Cardiac septum (tissue), 1 donor: ENCODE data around the gene SIRT3. TPM values are rescaled to one million over a fixed set of nuclear protein-coding genes. Genes with fewer than 3 reads are reported as not detected.

Experiments used
- DNase-seq: peaks from one replicate; pipeline ENCODE4 v3.0.0-alpha.2; 2020; ENCODE audit warnings: low spot score
- intact Hi-C: fragments of 100-400 bp; cut with DNase I; formaldehyde crosslinking; loops from one replicate; pipeline ENCODE4 v1.14.0; 2022
- long read RNA-seq: library from polyadenylated mRNA; unstranded; transcript quantifications from one replicate; pipeline ENCODE4 v2.0.0, GENCODE V29; 2021
- total RNA-seq: library from RNA; stranded (reverse); fragmentation: NEBNext Ultra II Directional; extraction: Animal tissue kit (Norgen Biotek cat#: 25700); gene quantifications from one replicate; pipeline ENCODE4 v1.2.1, GENCODE V29; 2021
- donor health status: DM: no; HTN: no; CAD: no.

SIRT3 gene
- total RNA-seq: 27.0 TPM
- long read RNA-seq, transcript SIRT3-201 (7 exons, 2,543 nt): major isoform, 62 of 109 reads
- long read RNA-seq, partial matches to known transcripts: 7 of 109 reads
- long read RNA-seq, other reads (novel, unspliced or antisense): 34 of 109 reads

- intact Hi-C loops: loop anchor here (1.0 to 10.0 kb wide), 2 partner anchors 28 to 269 kb away; partner anchors contain the start of gene RNH1
- DNase-seq: peak; percentile 95
Observed at GRCh38 chr11:235997-236773, at the start of gene SIRT3. Gene SIRT3 (minus strand): TSS chr11:236342. CDS start chr11:236328, 14 bp downstream.

DNA sequence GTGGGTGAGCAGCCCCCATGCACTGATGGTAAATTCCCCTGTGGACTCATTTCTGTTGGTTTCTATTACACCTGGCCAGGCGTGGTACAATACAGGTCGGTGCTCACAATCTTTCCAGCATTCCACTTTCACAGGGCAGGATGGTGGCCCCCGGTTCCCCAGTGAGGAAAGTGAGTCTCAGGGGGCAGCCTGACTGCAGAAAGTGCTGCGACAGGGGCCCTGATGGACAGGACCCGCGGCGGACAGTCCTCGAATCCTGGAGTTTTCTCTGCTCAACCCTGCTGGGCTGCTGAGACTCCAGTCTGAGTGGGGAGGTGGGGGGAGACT lies 49.7 kb upstream of the SIRT3 start:
- intact Hi-C loops: no loop called here
- no peak for DNase-seq

- DNase-seq: no peak
- intact Hi-C loops: no loop called here
Observed at GRCh38 chr11:285021-285893, 49.1 kb upstream of the SIRT3 start.

- DNase-seq: no peak
- intact Hi-C loops: no loop called here
Observed at GRCh38 chr11:284105-285020, 48.2 kb upstream of the SIRT3 start.

DNA sequence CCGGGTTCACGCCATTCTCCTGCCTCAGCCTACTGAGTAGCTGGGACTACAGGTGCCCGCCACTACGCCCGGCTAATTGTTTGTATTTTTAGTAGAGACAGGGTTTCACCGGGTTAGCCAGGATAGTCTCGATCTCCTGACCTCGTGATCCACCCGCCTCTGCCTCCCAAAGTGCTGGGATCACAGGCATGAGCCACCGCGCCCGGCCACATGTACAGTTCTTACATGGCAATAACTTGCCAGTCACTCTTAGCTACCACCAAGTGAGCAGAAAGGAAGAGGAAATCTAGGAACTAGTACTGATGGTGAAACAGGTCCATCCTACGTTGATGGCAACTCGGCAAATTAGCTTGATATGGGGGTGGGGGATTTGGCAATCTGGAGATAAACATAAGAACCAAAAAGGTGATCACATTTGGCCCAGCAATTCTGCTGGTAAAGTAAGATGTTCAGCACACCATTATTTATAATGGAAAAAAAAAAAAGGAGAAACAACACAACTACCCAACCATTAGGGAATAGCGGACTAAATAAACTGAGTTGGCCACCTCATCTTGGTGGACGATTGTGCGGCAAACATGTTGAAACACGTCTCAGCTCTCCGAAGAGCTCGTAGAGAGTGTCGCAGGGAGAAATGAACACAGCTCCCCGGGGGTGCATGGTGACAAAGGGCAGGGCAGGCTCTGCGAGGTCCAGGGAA lies 47.4 kb upstream of the SIRT3 start:
- no peak for DNase-seq
- intact Hi-C loops: no loop called here

DNA sequence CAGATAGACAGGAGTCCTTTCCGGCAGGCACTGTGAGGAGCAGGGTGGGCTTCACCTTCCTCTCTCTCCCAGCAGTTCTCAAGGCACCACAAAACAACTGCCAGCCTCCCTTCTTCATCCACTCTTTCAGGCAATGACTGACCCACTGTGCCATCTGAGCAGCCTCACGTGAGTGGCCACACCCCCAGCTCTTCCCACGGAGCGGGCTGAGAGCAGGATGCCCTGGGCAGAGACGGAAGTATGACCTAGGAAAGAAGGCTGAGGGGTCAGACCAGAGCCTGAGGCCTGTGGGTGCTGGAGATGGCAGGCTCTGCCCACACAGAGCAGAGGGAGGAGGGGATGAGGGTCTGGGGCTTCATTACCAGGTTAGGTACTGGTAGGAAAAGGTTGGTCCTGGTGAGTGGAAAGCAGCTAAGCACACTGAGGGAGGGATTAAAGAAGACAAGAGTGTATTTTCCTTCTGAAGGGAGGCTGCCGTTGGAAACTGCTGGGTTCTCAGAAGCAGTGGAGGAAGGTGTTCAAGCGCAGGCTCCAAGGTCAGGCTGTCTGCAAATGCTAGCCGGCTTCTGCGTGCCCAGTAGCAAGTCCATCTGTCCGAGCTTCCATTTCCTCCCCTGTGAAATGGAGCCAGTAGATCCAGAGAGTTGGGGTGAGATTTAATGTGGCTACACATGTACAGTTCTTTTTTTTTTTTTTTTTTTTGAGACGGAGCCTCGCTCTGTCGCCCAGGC lies 46.7 kb upstream of the SIRT3 start:
- intact Hi-C loops: no loop called here
- no peak for DNase-seq

DNA sequence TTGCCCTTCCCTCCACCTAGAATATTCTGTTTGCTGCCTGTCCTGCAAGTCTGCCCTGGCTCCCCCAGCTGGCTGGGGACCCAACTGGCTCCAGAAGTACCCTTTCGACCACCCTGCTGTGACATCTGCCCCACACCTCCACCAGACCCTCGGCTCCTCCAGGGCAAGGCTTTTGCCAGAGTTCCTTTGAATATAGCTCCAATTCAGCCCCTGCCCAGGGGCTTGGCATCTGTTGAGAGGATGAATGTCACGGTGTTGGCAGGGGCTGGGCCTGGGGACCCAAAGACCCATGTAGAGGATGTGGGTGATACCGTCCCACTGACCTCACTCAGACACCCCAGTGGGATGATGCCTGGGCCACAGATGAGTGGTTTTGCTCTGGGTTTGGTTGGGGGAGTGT lies 46.0 kb upstream of the SIRT3 start:
- intact Hi-C loops: no loop called here
- DNase-seq: no peak

GRCh38 chr11:281486-282161 lies 45.5 kb upstream of the SIRT3 start:
- DNase-seq: no peak
- intact Hi-C loops: no loop called here

GRCh38 chr11:280706-281485 lies 44.8 kb upstream of the SIRT3 start:
- intact Hi-C loops: no loop called here
- DNase-seq: no peak

- DNase-seq: no peak
- intact Hi-C loops: no loop called here
Observed at GRCh38 chr11:279966-280705, 44.0 kb upstream of the SIRT3 start.

DNA sequence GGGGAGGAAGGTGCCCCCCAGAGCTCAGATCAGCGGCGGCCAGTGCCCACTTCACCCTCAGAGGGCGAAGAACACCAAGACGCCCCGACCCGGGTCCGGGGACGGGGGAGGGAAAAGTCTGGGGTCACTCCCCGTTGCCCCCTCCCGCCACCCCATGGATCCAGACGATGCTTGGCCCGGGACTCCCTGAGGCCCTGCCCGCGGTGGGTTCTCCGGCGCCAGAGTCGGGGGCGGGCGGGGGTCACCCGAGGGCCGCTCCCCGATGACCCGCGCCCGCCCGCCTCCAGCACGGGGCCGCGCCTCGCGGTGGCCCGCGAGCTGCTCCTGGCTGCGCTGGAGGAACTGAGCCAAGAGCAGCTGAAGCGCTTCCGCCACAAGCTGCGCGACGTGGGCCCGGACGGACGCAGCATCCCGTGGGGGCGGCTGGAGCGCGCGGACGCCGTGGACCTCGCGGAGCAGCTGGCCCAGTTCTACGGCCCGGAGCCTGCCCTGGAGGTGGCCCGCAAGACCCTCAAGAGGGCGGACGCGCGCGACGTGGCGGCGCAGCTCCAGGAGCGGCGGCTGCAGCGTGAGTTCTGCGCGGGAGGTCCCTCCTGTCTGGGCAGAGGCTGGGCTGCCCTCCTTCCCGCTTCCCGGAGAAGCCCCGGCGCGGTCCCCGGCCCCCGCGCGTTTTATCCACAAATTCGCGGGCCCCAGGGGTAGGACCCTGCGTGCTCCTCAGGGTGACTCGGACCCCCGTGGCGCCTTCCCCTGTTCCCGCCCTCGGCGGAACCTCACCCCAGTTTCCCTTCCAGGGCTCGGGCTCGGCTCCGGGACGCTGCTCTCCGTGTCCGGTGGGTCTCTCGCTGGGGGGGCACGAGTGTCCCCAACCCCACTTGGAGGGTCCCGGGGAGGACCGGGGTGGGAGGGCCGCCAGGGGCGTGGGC lies 43.2 kb upstream of the SIRT3 start:
- intact Hi-C loops: no loop called here
- DNase-seq: no peak

- intact Hi-C loops: no loop called here
- DNase-seq: no peak
Observed at GRCh38 chr11:278001-278951, 42.1 kb upstream of the SIRT3 start, which contains the start of gene NLRP6. Gene NLRP6 (plus strand): TSS chr11:278407. CDS start chr11:278570, 163 bp downstream.

GRCh38 chr11:276219-276618 lies 40.1 kb upstream of the SIRT3 start:
- no peak for DNase-seq
- intact Hi-C loops: no loop called here

DNA sequence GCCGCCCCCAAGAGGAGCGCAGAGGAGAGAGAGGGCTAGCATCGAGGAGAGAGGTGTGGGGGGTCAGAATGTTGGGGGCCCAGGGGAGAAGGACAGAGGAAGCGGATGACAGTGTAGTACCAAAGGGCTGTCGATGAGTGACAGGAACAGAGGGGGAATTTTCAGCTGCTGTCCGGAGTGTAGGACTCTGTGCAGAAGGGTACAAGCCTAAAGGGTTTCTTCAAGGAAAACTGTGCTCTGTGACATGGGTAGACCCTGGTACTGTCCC lies 36.7 kb upstream of the SIRT3 start:
- intact Hi-C loops: no loop called here
- no peak for DNase-seq
